SK-N-SH treated with all-trans-retinoic acid at 6 μM for 48 hours (cell line): ENCODE measurements around the gene MEIG1.

Experiments
- ARNTL ChIP-seq: fragments of 450-650 bp; formaldehyde crosslinking; IDR thresholded peaks from 2 replicates; pipeline ENCODE4 v1.5.0; 2020; ENCODE audit warnings: low read depth, mild to moderate bottlenecking, moderate library complexity, borderline replicate concordance
- BACH2 ChIP-seq: fragments of 250-450 bp; sonication (Bioruptor Pico); IDR thresholded peaks from 2 replicates; pipeline ENCODE4 v1.9.0; 2021; ENCODE audit warnings: mild to moderate bottlenecking, borderline replicate concordance
- CSDC2 ChIP-seq: fragments of 250-450 bp; sonication (Bioruptor Pico); IDR thresholded peaks from 2 replicates; pipeline ENCODE4 v1.5.0; 2020; ENCODE audit warnings: mild to moderate bottlenecking, moderate library complexity
- GLIS3 ChIP-seq: fragments of 250-450 bp; sonication (Bioruptor Pico); IDR thresholded peaks from 2 replicates; pipeline ENCODE4 v1.5.0; 2020; ENCODE audit warnings: mild to moderate bottlenecking, moderate library complexity
- OSR1 ChIP-seq: fragments of 250-450 bp; sonication (Bioruptor Pico); IDR thresholded peaks from 2 replicates; pipeline ENCODE4 v1.8.0; 2022; ENCODE audit warnings: moderate library complexity, mild to moderate bottlenecking, inconsistent platforms
- RARB ChIP-seq: fragments of 250-450 bp; sonication (Bioruptor Pico); IDR thresholded peaks from 2 replicates; pipeline ENCODE4 v1.8.0; 2021; ENCODE audit warnings: mild to moderate bottlenecking, moderate library complexity
- SNAI2 ChIP-seq: fragments of 250-450 bp; sonication (Bioruptor Pico); IDR thresholded peaks from 2 replicates; pipeline ENCODE4 v1.5.0; 2020; ENCODE audit warnings: mild to moderate bottlenecking, moderate library complexity
- TCF4 ChIP-seq: fragments of 250-450 bp; sonication (Bioruptor Pico); IDR thresholded peaks from 2 replicates; pipeline ENCODE4 v1.8.0; 2021; ENCODE audit warnings: mild to moderate bottlenecking, moderate library complexity, borderline replicate concordance
- ZC3H10 ChIP-seq: fragments of 250-450 bp; sonication (Bioruptor Pico); IDR thresholded peaks from 2 replicates; pipeline ENCODE4 v1.5.1; 2021; ENCODE audit warnings: mild to moderate bottlenecking, moderate library complexity
- ZFP3 ChIP-seq: fragments of 250-450 bp; sonication (Bioruptor Pico); IDR thresholded peaks from 2 replicates; pipeline ENCODE4 v1.5.0; 2020; ENCODE audit warnings: mild to moderate bottlenecking, moderate library complexity
- ZNF8 ChIP-seq: fragments of 450-650 bp; formaldehyde crosslinking; IDR thresholded peaks from 2 replicates; pipeline ENCODE4 v1.5.0; 2020; ENCODE audit warnings: mild to moderate bottlenecking, moderate library complexity
- TF ChIP-seq, protein P1 (sequence below): fragments of 250-450 bp; sonication (Bioruptor Pico); IDR thresholded peaks from 2 replicates; pipeline ENCODE4 v1.8.0; 2020; ENCODE audit warnings: mild to moderate bottlenecking, moderate library complexity, borderline replicate concordance
- TF ChIP-seq, protein P2 (sequence below): fragments of 250-450 bp; sonication (Bioruptor Pico); IDR thresholded peaks from 2 replicates; pipeline ENCODE4 v1.5.1; 2020; ENCODE audit warnings: low read depth, mild to moderate bottlenecking, moderate library complexity
- TF ChIP-seq, protein P3 (sequence below): fragments of 250-450 bp; sonication (Bioruptor Pico); IDR thresholded peaks from 2 replicates; pipeline ENCODE4 v1.5.0; 2020; ENCODE audit warnings: mild to moderate bottlenecking, moderate library complexity

DNA sequence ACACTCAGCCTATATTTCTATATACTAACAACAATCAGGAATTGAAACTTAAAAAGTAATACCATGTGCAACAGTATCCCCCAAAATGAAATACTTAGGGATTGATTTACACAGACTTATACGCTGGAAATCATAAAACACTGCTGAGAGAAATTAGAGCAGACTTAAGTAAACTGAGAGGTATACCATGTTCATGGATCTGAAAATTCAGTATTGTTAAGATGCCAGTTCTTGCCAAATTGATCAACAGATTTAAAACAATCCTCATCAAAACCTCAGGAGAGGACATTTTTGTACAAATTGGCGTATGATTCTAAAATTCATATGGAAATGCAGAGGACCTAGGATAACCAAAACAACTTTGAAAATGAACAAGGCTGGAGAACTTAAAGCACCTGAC lies 42.6 kb upstream of the MEIG1 start:
- TF ChIP-seq, protein P1, sequence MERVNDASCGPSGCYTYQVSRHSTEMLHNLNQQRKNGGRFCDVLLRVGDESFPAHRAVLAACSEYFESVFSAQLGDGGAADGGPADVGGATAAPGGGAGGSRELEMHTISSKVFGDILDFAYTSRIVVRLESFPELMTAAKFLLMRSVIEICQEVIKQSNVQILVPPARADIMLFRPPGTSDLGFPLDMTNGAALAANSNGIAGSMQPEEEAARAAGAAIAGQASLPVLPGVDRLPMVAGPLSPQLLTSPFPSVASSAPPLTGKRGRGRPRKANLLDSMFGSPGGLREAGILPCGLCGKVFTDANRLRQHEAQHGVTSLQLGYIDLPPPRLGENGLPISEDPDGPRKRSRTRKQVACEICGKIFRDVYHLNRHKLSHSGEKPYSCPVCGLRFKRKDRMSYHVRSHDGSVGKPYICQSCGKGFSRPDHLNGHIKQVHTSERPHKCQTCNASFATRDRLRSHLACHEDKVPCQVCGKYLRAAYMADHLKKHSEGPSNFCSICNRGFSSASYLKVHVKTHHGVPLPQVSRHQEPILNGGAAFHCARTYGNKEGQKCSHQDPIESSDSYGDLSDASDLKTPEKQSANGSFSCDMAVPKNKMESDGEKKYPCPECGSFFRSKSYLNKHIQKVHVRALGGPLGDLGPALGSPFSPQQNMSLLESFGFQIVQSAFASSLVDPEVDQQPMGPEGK (CRISPR knock-in tag): no peak
- no peak for TF ChIP-seq ARNTL (CRISPR knock-in tag)
- no peak for TF ChIP-seq RARB
- TF ChIP-seq ZC3H10 (CRISPR knock-in tag): no peak
- TF ChIP-seq, protein P2, sequence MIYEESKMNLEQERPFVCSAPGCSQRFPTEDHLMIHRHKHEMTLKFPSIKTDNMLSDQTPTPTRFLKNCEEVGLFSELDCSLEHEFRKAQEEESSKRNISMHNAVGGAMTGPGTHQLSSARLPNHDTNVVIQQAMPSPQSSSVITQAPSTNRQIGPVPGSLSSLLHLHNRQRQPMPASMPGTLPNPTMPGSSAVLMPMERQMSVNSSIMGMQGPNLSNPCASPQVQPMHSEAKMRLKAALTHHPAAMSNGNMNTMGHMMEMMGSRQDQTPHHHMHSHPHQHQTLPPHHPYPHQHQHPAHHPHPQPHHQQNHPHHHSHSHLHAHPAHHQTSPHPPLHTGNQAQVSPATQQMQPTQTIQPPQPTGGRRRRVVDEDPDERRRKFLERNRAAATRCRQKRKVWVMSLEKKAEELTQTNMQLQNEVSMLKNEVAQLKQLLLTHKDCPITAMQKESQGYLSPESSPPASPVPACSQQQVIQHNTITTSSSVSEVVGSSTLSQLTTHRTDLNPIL (CRISPR knock-in tag): no peak
- TF ChIP-seq, protein P3, sequence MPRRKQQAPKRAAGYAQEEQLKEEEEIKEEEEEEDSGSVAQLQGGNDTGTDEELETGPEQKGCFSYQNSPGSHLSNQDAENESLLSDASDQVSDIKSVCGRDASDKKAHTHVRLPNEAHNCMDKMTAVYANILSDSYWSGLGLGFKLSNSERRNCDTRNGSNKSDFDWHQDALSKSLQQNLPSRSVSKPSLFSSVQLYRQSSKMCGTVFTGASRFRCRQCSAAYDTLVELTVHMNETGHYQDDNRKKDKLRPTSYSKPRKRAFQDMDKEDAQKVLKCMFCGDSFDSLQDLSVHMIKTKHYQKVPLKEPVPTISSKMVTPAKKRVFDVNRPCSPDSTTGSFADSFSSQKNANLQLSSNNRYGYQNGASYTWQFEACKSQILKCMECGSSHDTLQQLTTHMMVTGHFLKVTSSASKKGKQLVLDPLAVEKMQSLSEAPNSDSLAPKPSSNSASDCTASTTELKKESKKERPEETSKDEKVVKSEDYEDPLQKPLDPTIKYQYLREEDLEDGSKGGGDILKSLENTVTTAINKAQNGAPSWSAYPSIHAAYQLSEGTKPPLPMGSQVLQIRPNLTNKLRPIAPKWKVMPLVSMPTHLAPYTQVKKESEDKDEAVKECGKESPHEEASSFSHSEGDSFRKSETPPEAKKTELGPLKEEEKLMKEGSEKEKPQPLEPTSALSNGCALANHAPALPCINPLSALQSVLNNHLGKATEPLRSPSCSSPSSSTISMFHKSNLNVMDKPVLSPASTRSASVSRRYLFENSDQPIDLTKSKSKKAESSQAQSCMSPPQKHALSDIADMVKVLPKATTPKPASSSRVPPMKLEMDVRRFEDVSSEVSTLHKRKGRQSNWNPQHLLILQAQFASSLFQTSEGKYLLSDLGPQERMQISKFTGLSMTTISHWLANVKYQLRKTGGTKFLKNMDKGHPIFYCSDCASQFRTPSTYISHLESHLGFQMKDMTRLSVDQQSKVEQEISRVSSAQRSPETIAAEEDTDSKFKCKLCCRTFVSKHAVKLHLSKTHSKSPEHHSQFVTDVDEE: no peak
- TF ChIP-seq GLIS3 (CRISPR knock-in tag): no peak
- no peak for TF ChIP-seq TCF4 (CRISPR knock-in tag)
- no peak for TF ChIP-seq SNAI2 (CRISPR knock-in tag)
- no peak for TF ChIP-seq ZFP3 (CRISPR knock-in tag)
- no peak for TF ChIP-seq CSDC2 (CRISPR knock-in tag)
- TF ChIP-seq BACH2 (CRISPR knock-in tag): no peak
- TF ChIP-seq ZNF8 (CRISPR knock-in tag): no peak
- no peak for TF ChIP-seq OSR1 (CRISPR knock-in tag)
